Activated CD8-positive, alpha-beta T cell treated with anti-CD3 and anti-CD28 coated beads, Interleukin-2, amount 10 ng/mL, durations not matched to agents 7 days and 5 days (primary cell): ENCODE measurements around the gene ZNF469. TPM values are rescaled to one million over a fixed set of nuclear protein-coding genes. Genes with fewer than 3 reads are reported as not detected.

ENCODE experiments used
- ATAC-seq: fragments of 150-1000 bp; cut with Tn5 transposase; one replicate; pipeline ENCODE4 v1.10.0; 2021; ENCODE audit warnings: moderate library complexity
- CTCF ChIA-PET: fragments of 350-600 bp; sonication (Branson Sonifier 250); formaldehyde crosslinking; loops from one replicate; lab custom pipeline; 2021; ENCODE audit warnings: antibody characterized with exemption; lab: Charles Lee
- POLR2A ChIA-PET: fragments of 350-600 bp; sonication (Branson Sonifier 250); formaldehyde crosslinking; loops from one replicate; lab custom pipeline; 2021; ENCODE audit warnings: antibody characterized with exemption; lab: Charles Lee
- DNase-seq: peaks from one replicate; pipeline ENCODE4 v3.0.0-alpha.2; 2020
- H3K27ac Mint-ChIP-seq: one replicate; pipeline ENCODE4 v1.8.0; 2021; ENCODE audit warnings: mild to moderate bottlenecking, mixed read lengths
- H3K27me3 Mint-ChIP-seq: one replicate; pipeline ENCODE4 v1.8.0; 2021; ENCODE audit warnings: low read depth, mixed read lengths
- H3K36me3 Mint-ChIP-seq: one replicate; pipeline ENCODE4 v1.8.0; 2021; ENCODE audit warnings: low read depth, mixed read lengths
- H3K4me1 Mint-ChIP-seq: one replicate; pipeline ENCODE4 v1.8.0; 2021; ENCODE audit warnings: low read depth, mixed read lengths
- H3K4me3 Mint-ChIP-seq: one replicate; pipeline ENCODE4 v1.8.0; 2021; ENCODE audit warnings: mild to moderate bottlenecking, mixed read lengths
- H3K9me3 Mint-ChIP-seq: one replicate; pipeline ENCODE4 v1.8.0; 2022; ENCODE audit warnings: mixed read lengths; ENCODE audit not compliant: insufficient read depth
- total RNA-seq, 2 experiments: library from RNA; stranded (reverse); gene quantifications; one replicate each; pipeline ENCODE4 v1.2.3, GENCODE V29; 2021

ZNF469 gene
- total RNA-seq, 2 experiments from 2014 or later, result 0.66 to 0.83 TPM

DNA sequence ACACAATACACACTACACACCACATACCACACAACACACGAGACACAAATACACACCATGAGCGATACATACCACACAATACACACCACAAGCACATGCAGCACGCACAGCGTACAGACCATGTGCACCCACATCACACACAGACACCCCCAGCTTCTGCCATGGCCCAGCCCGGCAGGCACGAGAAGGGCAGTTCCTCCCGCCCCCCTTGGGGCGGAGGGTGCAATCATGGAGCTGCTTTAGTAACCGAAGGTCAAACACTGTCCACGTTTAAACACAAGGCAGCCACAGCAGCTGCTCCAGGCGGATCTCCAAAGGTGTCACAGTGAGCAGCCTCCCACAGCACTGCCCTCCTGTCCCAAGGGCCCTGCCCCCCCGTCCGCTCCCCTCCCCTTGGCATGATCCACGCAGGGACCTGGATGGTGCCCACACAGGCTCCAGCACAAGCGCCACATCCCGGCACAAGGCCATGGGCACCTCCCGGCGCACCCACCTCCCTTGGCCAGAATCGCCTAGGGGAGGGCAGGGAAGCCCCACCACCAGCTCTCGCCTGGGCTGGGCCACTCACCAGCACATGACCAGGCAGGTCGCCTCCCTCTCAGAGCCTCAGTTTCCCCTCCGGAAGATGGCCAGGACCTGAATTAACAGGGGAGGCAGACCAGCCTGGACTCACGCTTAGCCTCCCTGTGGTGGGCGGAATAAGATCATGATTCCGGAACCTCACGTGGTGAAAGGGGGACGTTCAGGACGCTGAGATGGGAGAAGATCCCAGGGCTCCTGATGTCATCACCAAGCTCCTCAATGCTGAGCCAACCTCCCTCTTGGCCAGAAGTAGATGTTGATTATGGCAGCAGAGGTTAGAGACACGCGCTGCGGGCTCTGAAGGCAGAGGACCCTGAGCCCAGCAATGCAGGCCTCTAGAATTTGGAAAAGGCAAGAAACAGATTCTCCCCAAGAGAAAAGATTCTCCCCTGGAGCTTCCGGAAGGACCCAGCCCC, 32.6 kb upstream of the ZNF469 start:
- no peak overlapping the region for H3K4me3 Mint-ChIP-seq
- POLR2A ChIA-PET, result no interaction called here
- H3K4me1 Mint-ChIP-seq, result peaks cover 9% of the 10 kb centered on the region
- DNase-seq (no peak), ATAC-seq (no peak)
- no peaks in the 10 kb centered on the region for H3K27me3 Mint-ChIP-seq
- H3K27ac Mint-ChIP-seq, result no peak overlapping the region
- H3K9me3 Mint-ChIP-seq, result no peaks in the 10 kb centered on the region
- CTCF ChIA-PET, result no interaction called here
- no peaks in the 10 kb centered on the region for H3K36me3 Mint-ChIP-seq

DNA sequence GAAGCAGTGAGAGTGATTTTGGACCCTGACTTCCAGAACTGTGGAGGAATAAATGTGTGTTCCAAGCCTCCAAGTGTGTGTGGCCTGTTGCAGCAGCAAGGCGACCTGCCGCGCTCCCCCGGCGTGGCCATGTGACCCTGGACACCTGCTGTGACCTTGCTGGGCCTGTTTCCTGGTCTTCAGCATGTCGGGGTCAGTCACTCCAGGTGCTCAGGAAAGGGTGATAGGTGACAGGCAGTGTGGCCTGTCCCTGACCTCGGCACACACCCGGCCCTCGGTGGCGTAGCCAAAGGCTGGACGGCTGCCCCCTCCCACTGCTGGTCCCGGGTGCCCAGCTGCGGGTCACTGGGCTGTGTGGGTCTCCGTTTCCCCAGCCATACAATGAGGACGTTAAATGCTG, 31.8 kb upstream of the ZNF469 start:
- H3K4me1 Mint-ChIP-seq, result peaks cover 9% of the 10 kb centered on the region
- POLR2A ChIA-PET, result no interaction called here
- no peaks in the 10 kb centered on the region for H3K9me3 Mint-ChIP-seq
- ATAC-seq, result no peak
- H3K36me3 Mint-ChIP-seq, result no peaks in the 10 kb centered on the region
- H3K27ac Mint-ChIP-seq, result no peak overlapping the region
- CTCF ChIA-PET, result no interaction called here
- no peaks in the 10 kb centered on the region for H3K27me3 Mint-ChIP-seq
- DNase-seq, result no peak
- H3K4me3 Mint-ChIP-seq, result no peak overlapping the region

DNA sequence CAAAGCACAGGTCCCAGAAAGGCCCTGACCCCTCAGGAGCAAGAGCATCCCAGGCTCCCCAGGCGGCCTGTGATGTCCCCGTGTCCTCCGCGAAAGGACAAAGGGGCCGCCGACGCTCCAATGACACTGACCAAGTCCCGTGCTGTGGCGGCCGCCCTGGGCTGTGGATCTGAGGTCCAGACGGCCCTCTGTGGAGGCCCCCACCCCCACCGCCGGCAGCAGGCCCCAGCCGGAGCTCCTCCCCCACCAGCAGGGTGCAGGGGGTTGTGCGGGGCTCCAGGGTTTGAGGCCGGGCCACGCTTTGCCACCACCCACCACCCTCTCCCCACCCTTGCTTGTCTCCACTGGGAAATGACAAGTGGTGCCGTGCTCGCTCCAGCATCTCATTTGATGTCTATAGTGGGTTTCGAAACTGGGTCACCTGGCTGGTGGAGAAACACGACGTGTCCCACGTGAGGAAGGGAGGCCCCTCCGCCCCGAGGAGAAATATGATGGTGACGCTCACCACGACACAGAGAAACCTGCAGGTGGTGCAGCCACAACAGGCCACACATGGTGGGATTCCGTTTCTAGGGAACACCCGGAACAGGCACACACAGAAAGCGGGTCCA, 31.2 kb upstream of the ZNF469 start:
- no peak overlapping the region for H3K4me3 Mint-ChIP-seq
- CTCF ChIA-PET, result no interaction called here
- no peak overlapping the region for H3K27ac Mint-ChIP-seq
- H3K4me1 Mint-ChIP-seq, result peaks cover 9% of the 10 kb centered on the region
- POLR2A ChIA-PET, result no interaction called here
- DNase-seq (no peak), ATAC-seq (no peak)
- no peaks in the 10 kb centered on the region for H3K36me3 Mint-ChIP-seq
- H3K9me3 Mint-ChIP-seq, result no peaks in the 10 kb centered on the region
- no peaks in the 10 kb centered on the region for H3K27me3 Mint-ChIP-seq

DNA sequence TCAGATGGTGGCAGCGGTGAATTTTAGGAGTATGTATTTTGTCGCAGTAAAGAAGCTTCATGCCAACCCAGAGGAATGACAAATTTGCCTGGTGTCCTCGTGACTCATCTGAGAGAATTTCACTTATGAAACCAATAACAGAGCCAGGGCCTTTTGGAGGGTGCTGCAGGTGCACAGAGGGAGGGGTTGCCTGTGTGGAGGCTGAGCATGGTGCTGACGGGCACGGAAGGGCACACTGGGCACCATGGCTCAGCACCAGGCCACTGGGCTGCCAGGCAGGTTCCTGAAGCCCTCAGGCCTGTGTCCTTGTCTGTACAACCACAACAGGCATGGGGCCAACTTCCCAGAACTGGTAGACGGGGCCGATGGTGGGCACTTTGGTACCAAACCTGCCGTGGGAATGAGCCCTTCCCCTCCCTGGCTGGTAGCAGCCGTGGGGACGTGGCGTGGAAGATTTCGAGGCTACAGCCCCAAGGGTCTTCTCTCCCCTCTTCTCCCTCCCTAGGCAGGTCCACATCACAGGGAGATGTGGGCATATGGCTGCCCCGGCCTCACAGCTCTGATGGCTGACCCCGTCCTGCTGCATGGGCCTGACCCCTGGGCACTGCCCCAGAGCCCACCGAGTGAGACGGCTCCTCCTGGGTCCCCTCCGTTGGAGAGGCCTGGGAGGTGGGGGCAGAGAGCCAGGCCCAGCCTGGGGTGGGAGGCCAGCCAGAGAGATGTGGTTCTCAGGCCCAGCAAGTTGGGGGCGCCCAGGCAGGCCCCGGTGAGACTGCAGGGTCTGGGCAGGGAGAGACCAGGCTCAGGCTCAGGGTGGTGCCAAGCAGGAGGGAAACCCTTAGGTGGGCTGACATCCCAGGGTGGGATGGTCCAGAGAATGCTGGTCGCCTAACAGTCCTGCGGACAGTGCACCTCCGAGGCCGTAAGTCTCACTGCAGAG, 30.2 kb upstream of the ZNF469 start:
- Mint-ChIP-seq H3K36me3 (no peaks in the 10 kb centered on the region), H3K27me3 (no peaks in the 10 kb centered on the region), H3K27ac (no peak overlapping the region), H3K4me1 (peaks cover 8% of the 10 kb centered on the region), H3K9me3 (no peaks in the 10 kb centered on the region), H3K4me3 (no peak overlapping the region)
- DNase-seq, result no peak
- ChIA-PET CTCF (no interaction called here), POLR2A (no interaction called here)
- ATAC-seq, result no peak

DNA sequence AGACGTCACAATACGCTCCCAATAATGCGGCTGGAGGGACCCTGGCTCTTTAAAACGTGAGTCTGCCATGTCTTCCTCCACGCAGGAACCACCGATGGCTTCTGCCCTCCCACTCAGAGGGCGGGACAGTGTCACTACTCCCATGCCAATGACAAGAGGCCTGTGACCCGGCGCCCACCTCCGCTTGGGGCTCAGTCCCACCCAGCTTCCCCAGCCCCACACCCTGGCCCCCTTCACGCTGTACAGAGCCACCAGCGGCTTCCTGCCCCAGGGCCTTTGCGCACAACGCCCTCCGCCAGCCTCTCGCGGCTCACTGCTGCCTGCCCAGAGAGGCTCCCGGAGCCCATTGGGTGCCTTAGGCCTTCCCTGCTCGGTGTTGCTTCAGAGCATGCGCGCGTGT, 29.5 kb upstream of the ZNF469 start:
- peaks cover 3% of the 10 kb centered on the region for H3K4me1 Mint-ChIP-seq
- H3K36me3 Mint-ChIP-seq, result no peaks in the 10 kb centered on the region
- no peak for ATAC-seq
- no peak for DNase-seq
- CTCF ChIA-PET, result no interaction called here
- POLR2A ChIA-PET, result no interaction called here
- no peak overlapping the region for H3K4me3 Mint-ChIP-seq
- no peaks in the 10 kb centered on the region for H3K9me3 Mint-ChIP-seq
- no peak overlapping the region for H3K27ac Mint-ChIP-seq
- no peaks in the 10 kb centered on the region for H3K27me3 Mint-ChIP-seq

DNA sequence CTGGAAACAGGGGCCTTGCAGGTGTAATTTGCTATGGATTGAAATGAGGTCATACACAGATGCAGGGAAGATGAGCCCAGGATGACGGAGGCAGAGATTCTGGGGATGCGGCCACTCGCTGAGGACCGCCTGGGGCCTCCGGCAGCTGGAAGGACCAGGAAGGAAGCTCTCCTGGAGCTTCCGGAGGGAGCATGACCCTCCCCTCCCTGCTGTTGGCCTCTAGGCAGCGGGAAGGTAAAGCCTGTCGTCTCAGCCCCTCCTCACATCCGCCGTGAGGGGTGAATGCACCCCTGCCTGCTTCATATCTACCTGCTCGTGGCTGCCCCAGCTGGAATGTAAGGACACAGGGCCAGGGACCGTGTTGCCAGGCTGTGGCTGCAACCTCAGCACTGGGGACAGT, 29.1 kb upstream of the ZNF469 start:
- ATAC-seq (no peak), DNase-seq (no peak)
- Mint-ChIP-seq H3K27me3 (no peaks in the 10 kb centered on the region), H3K4me1 (peaks cover 2% of the 10 kb centered on the region), H3K36me3 (no peaks in the 10 kb centered on the region), H3K4me3 (no peak overlapping the region), H3K9me3 (no peaks in the 10 kb centered on the region), H3K27ac (no peak overlapping the region)
- ChIA-PET POLR2A (no interaction called here), CTCF (no interaction called here)

DNA sequence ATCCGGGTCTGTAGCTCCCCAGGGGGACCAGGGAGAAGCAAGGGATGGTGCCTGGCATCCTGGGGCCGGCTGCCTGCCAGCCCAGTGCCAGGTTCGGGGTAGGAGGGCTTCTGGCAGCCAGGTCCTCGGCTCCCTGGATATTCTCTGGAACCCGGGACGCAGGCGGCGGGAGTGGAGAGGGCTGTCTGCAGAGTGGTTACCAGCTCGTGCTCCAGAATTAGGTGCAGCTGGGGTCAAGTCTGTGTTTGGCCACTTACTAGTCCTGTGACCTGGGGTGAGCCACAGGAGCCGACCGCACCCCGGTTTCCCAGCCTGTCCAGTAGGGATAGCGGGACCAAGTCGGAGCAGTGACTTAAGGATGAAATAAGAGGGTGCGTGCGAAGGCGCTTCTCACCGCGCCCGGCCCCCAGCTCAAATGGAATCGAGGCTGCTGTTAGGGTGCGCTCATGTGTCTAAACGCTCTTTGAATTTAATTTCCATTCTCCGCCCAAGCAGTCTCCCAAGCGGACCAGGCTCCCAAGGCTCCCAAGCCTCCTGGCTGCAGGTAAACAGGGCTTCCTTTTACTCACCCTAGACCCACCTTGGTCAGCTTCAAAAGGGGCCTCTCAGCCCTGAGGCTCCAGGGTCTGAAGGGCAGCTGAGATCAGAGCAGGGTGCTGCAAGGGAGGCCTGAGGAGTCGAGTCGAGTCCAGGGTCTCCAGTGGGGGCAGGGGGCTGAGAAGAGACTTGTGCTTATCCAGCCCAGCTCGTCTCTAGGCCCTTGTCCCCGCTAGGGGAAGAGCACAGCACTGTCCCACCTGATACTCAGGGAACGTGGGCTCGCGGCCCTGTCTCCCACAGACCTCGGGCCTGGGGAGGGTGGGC, 28.3 kb upstream of the ZNF469 start:
- Mint-ChIP-seq H3K27ac (no peak overlapping the region), H3K4me1 (no peaks in the 10 kb centered on the region), H3K27me3 (no peaks in the 10 kb centered on the region), H3K36me3 (no peaks in the 10 kb centered on the region), H3K9me3 (no peaks in the 10 kb centered on the region), H3K4me3 (no peak overlapping the region)
- CTCF ChIA-PET, result no interaction called here
- no peak for DNase-seq
- POLR2A ChIA-PET, result no interaction called here
- ATAC-seq, result no peak

DNA sequence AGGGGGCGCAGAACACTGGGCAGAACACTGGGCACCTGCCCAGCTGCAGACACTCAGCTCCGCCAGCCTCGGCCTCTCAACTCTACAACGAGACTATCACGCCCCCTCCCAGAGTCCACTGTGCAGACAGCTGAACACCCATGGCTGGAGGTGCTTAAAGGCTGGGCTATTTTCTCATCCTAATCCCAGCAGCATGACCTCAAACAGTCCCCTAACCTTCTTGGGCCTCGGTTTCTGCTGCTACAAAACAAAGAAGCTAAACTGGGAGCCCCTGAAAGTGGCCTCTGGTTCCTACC, 27.7 kb upstream of the ZNF469 start:
- Mint-ChIP-seq H3K4me3 (no peak overlapping the region), H3K27ac (no peak overlapping the region), H3K36me3 (no peaks in the 10 kb centered on the region), H3K4me1 (no peaks in the 10 kb centered on the region), H3K9me3 (no peaks in the 10 kb centered on the region), H3K27me3 (no peaks in the 10 kb centered on the region)
- ChIA-PET CTCF (no interaction called here), POLR2A (no interaction called here)
- ATAC-seq, result no peak
- no peak for DNase-seq

DNA sequence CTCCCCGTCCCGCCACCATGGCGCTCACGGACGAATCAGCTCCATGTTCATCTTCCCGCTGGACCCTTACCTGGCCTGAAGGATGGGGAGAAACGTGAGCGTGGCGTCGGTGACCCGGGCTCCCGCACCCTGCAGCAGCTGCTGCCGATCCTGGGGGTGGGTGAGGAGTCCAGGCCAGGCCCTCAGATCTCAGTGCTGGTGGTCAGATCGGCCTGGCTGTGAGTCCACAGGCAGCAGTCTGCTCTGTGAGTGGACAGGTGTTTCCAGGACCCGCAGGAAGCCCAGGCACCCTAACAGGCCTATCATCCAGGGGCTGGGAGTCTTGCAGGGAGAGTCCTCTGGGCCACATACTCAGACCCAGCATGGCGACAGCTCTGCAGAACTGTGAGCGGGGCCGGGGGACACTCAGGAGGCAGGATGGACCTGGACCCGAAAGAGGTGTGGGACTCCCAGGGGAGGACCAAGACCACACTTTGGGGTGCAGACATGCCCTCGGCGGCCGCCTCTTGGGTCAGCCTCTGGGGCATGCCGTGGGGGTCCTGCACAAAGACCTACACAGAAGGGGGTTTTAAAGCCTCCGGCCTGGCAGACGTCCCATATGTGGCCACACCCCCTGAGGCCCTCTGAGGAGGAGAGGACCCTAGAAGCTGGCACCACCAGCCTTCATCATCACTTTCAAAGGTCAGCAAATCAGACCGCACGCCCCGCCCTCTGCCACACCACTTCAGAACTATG, 27.2 kb upstream of the ZNF469 start:
- Mint-ChIP-seq H3K27ac (no peak overlapping the region), H3K27me3 (no peaks in the 10 kb centered on the region), H3K4me3 (no peak overlapping the region), H3K36me3 (no peaks in the 10 kb centered on the region), H3K9me3 (no peaks in the 10 kb centered on the region), H3K4me1 (no peaks in the 10 kb centered on the region)
- DNase-seq (no peak), ATAC-seq (no peak)
- ChIA-PET CTCF (no interaction called here), POLR2A (no interaction called here)

DNA sequence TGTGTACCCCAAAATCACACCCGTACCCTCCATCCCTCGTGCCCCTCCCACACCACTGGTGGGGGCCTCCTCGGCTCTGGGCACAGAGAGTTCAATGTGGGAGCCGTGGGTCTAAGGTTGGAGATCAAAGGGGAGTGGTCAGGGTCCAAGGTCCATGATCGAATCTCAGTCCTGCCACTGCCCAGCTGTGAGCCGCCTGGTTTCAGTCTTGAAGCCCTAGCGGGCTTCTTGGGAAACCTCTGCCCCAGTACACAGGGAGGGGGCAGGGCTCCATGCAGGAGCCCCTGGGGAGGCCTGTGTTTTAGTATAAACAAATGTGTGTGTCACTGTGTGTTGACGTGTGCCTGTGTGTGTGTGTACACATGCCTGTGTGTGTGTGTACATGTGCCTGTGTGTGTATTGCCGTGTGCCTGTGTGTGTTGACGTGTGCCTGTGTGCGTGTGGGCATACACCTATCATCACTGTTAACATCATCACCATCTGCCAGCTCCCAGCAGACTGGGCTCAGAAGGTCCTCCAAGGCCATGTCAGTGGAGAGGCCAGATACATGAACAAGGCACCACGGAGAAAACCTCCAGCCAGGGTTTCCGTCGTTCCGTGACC, 26.5 kb upstream of the ZNF469 start:
- H3K4me1 Mint-ChIP-seq, result no peaks in the 10 kb centered on the region
- no peaks in the 10 kb centered on the region for H3K36me3 Mint-ChIP-seq
- ChIA-PET POLR2A (no interaction called here), CTCF (no interaction called here)
- no peaks in the 10 kb centered on the region for H3K9me3 Mint-ChIP-seq
- no peak overlapping the region for H3K4me3 Mint-ChIP-seq
- no peaks in the 10 kb centered on the region for H3K27me3 Mint-ChIP-seq
- DNase-seq (no peak), ATAC-seq (no peak)
- no peak overlapping the region for H3K27ac Mint-ChIP-seq
